OCI-LY7 (cell line): ENCODE data around the gene HMOX1. TPM values are rescaled to one million over a fixed set of nuclear protein-coding genes. Genes with fewer than 3 reads are reported as not detected.

Experiments
- BruUV-seq: library from RNA; stranded (reverse); fragments of 400-500 nt; replicated peaks from 2 replicates; lab custom pipeline; 2021; lab: Mats Ljungman, UMichigan
- CTCF ChIA-PET: fragments of 300-600 bp; sonication (Branson Sonifier 250); formaldehyde crosslinking; loops from one replicate; lab custom pipeline; 2022; ENCODE audit warnings: antibody characterized with exemption; ENCODE audit not compliant: unreplicated experiment; lab: Charles Lee
- POLR2A ChIA-PET: fragments of 300-600 bp; sonication (Branson Sonifier 250); formaldehyde crosslinking; loops from one replicate; lab custom pipeline; 2022; ENCODE audit warnings: antibody characterized with exemption; lab: Charles Lee
- DNase-seq: peaks from one replicate; pipeline ENCODE4 v3.0.0-alpha.2; 2015; ENCODE audit warnings: low spot score
- H2AFZ ChIP-seq: fragments of 200-600 bp; sonication (generic), shearing (Covaris generic); 2 replicates; pipeline ENCODE4 v1.6.1; 2014; ENCODE audit warnings: mild to moderate bottlenecking, antibody characterized with exemption, low read length, moderate library complexity
- H3K27ac ChIP-seq: fragments of 200-600 bp; sonication (generic); 2 replicates; pipeline ENCODE4 v1.5.1; 2014; ENCODE audit warnings: mixed run types, low read depth, mild to moderate bottlenecking, moderate library complexity, low read length, inconsistent platforms; ENCODE audit not compliant: poor library complexity, severe bottlenecking
- H3K36me3 ChIP-seq: fragments of 200-600 bp; sonication (generic); 2 replicates; pipeline ENCODE4 v1.6.1; 2014; ENCODE audit warnings: mild to moderate bottlenecking, antibody characterized with exemption, low read length, moderate library complexity, mixed read lengths; ENCODE audit not compliant: insufficient read depth
- H3K4me1 ChIP-seq: fragments of 200-600 bp; sonication (generic); 2 replicates; pipeline ENCODE4 v1.5.1; 2014; ENCODE audit warnings: mild to moderate bottlenecking, low read length; ENCODE audit not compliant: insufficient read depth, poor library complexity, severe bottlenecking
- H3K4me2 ChIP-seq: fragments of 200-600 bp; sonication (generic); 2 replicates; pipeline ENCODE4 v1.6.1; 2014; ENCODE audit warnings: mild to moderate bottlenecking, low read length
- H3K4me3 ChIP-seq: fragments of 200-600 bp; sonication (generic); 2 replicates; pipeline ENCODE4 v1.5.1; 2014; ENCODE audit warnings: mild to moderate bottlenecking, low read depth, low read length; ENCODE audit not compliant: poor library complexity, severe bottlenecking
- H3K79me2 ChIP-seq: fragments of 200-600 bp; sonication (generic); 2 replicates; pipeline ENCODE4 v1.6.1; 2016; ENCODE audit warnings: low read depth, mild to moderate bottlenecking, low read length, moderate library complexity, mixed read lengths; ENCODE audit not compliant: insufficient read depth
- H3K9me2 ChIP-seq: fragments of 200-600 bp; sonication (generic); 2 replicates; pipeline ENCODE4 v1.6.1; 2016; ENCODE audit warnings: mild to moderate bottlenecking, low read length, mixed read lengths; ENCODE audit not compliant: insufficient read depth
- H3K9me3 ChIP-seq: fragments of 200-600 bp; sonication (generic); 2 replicates; pipeline ENCODE4 v1.6.1; 2014; ENCODE audit warnings: mild to moderate bottlenecking, mixed run types, low read length, mixed read lengths
- H4K20me1 ChIP-seq: fragments of 200-600 bp; sonication (generic); 2 replicates; pipeline ENCODE4 v1.6.1; 2014; ENCODE audit warnings: mild to moderate bottlenecking, antibody characterized with exemption, low read length, moderate library complexity, mixed read lengths; ENCODE audit not compliant: insufficient read depth
- EZH2phosphoT487 ChIP-seq: fragments of 200-600 bp; sonication (generic); IDR thresholded peaks from 2 replicates; pipeline ENCODE4 v1.6.1; 2018; ENCODE audit warnings: low read depth, borderline replicate concordance, mild to moderate bottlenecking, mixed run types, antibody characterized with exemption, low read length, moderate library complexity, mixed read lengths
- intact Hi-C: fragments of 100-400 bp; cut with micrococcal nuclease; formaldehyde crosslinking; loops from one replicate; pipeline ENCODE4 v1.10.0; 2022; ENCODE audit not compliant: unreplicated experiment
- total RNA-seq, 2 experiments: library from RNA; depleted of rRNA in 1 of 2; stranded (reverse); fragments of >200 nt in 1 of 2; shearing (Covaris generic) in 1 of 2; gene quantifications; 2 replicates each; pipeline ENCODE4 v1.2.3, GENCODE V29; 2014 to 2022
- TF ChIP-seq, protein P1 (sequence below): fragments of 200-600 bp; sonication (generic); conservative IDR thresholded peaks from 2 replicates; pipeline ENCODE4 v1.5.1; 2014; ENCODE audit warnings: mild to moderate bottlenecking, antibody characterized with exemption, low read length, moderate library complexity, mixed read lengths

Gene HMOX1
- total RNA-seq, 2 experiments from 2014 or later: 2.2 to 13.9 TPM

DNA sequence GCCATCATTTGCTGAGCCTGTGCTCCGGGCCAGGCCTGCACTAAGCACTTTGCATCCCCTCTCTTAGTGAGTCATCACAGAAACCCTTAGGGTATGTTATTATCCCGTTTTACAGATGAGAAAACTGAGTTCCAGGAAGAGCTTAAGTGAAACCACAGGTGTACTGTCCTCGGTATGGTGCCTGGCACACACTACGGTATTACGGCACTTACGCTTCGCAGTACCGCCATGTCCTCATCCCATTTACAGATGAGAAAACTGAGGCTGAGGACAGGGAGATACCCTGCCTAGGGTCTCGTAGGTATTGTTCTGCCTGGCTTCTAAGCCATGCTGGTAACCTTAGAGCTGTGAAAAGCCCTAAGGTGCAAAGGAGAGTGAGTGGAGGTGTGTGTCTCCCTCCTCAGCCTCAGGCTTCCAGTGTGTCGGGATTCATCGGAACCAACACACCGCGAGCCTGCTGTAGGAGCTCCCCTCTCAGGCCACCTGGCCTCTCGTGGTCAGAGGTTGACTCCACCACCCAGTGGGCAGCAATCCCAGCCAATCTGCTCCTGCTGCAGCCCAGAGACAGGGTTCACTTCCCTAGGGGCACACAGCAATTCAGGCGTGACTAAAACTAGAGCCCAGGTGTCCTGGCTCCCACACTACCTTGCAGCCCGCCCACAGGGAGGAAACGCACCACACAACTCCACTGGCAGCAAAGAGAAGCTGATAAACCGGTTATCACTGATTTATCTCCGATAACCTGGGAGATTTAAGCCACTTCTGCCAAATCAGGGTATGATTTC lies 39.6 kb upstream of the HMOX1 start:
- no peak overlapping the region for H2AFZ ChIP-seq
- peaks cover 10% of the 10 kb centered on the region; the same call in 1 of the 2 replicates for H3K9me3 ChIP-seq
- ChIA-PET CTCF (interaction anchor here (0.9 kb wide), 1 partner anchor 42 kb away, joined by 3 read pairs; the partner anchor contains the start of gene TOM1), POLR2A (interaction anchor here (0.7 kb wide), 1 partner anchor 41 kb away, joined by 3 read pairs; no protein-coding TSS in a partner anchor)
- H3K4me1 ChIP-seq: peaks cover 40% of the 10 kb centered on the region
- TF ChIP-seq, protein P1, sequence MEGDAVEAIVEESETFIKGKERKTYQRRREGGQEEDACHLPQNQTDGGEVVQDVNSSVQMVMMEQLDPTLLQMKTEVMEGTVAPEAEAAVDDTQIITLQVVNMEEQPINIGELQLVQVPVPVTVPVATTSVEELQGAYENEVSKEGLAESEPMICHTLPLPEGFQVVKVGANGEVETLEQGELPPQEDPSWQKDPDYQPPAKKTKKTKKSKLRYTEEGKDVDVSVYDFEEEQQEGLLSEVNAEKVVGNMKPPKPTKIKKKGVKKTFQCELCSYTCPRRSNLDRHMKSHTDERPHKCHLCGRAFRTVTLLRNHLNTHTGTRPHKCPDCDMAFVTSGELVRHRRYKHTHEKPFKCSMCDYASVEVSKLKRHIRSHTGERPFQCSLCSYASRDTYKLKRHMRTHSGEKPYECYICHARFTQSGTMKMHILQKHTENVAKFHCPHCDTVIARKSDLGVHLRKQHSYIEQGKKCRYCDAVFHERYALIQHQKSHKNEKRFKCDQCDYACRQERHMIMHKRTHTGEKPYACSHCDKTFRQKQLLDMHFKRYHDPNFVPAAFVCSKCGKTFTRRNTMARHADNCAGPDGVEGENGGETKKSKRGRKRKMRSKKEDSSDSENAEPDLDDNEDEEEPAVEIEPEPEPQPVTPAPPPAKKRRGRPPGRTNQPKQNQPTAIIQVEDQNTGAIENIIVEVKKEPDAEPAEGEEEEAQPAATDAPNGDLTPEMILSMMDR: no peak
- TF ChIP-seq EZH2phosphoT487: no peak
- H3K4me2 ChIP-seq: peak overlapping the region; percentile 14
- H3K79me2 ChIP-seq: no peaks in the 10 kb centered on the region
- no peak overlapping the region for H3K4me3 ChIP-seq
- DNase-seq: peak; percentile 56
- no peaks in the 10 kb centered on the region for H3K9me2 ChIP-seq
- no TSS peak for BruUV-seq
- intact Hi-C loops: loop anchor here (5.0 kb wide), 1 partner anchor 34 kb away; no protein-coding TSS in a partner anchor
- H3K27ac ChIP-seq: peak overlapping the region; percentile 22
- H3K36me3 ChIP-seq: peaks cover 22% of the 10 kb centered on the region
- no peaks in the 10 kb centered on the region for H4K20me1 ChIP-seq

DNA sequence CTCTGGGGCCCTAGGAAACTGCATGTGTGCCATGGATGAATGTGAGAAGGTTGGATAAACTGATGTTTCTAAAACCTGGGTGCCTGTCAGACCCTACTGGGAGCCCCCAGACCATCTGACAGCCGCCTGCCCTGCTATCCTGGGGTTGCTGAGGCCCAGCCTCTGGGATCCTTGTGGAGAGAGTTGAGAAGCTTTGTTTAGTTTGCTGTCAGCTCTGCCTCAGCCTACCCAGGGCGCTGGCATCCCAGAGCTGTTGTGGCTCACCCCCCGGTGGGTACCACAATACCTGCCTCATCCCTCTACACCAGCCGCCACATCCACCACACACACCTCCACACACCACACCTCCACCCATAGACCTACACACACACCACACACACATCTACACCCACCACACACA lies 38.5 kb upstream of the HMOX1 start:
- Histone ChIP-seq H4K20me1 (no peaks in the 10 kb centered on the region), H3K9me2 (no peaks in the 10 kb centered on the region), H3K4me3 (no peak overlapping the region), H3K36me3 (peaks cover 22% of the 10 kb centered on the region), H3K79me2 (no peaks in the 10 kb centered on the region), H3K4me1 (peaks cover 40% of the 10 kb centered on the region), H3K27ac (peak overlapping the region; percentile 22), H3K9me3 (peaks cover 10% of the 10 kb centered on the region; the same call in 1 of the 2 replicates), H2AFZ (no peak overlapping the region), H3K4me2 (no peak overlapping the region)
- no peak for DNase-seq
- no peak for TF ChIP-seq EZH2phosphoT487
- TF ChIP-seq, protein P1: no peak
- intact Hi-C loops: loop anchor here (5.0 kb wide), 1 partner anchor 35 kb away; no protein-coding TSS in a partner anchor
- no TSS peak for BruUV-seq
- CTCF ChIA-PET: interaction anchor here (0.9 kb wide), 1 partner anchor 43 kb away, joined by 3 read pairs; the partner anchor contains the start of gene TOM1
- POLR2A ChIA-PET: no interaction called here
